Bladder microvascular endothelial cell (primary cell): ENCODE measurements around the gene FOLH1. TPM values are rescaled to one million over a fixed set of nuclear protein-coding genes. Genes with fewer than 3 reads are reported as not detected.

Experiments used
- total RNA-seq: library from RNA; depleted of rRNA; stranded (reverse); fragments of >200 nt; gene quantifications from 2 replicates; pipeline ENCODE4 v1.2.3, GENCODE V29; 2014

Gene FOLH1
- 0.16 and 0.57 TPM in 2 replicates for total RNA-seq

GRCh38 chr11:49208006-49208721 lies at the start of gene FOLH1:
TSS of gene FOLH1 (minus strand) at chr11:49208602. CDS start at chr11:49208409, 193 bp downstream.

Other genes starting within 250 kb of the FOLH1 start
- gene TRIM51G, start 224.7 kb downstream of the FOLH1 start, total RNA-seq, result not detected in 2 replicates
- gene TRIM49B, start 179.8 kb downstream of the FOLH1 start, total RNA-seq, result not detected in 2 replicates
- gene TRIM64C, start 149.5 kb downstream of the FOLH1 start, total RNA-seq, result not detected in 2 replicates